K562 (cell line): Measurements from ENCODE around the gene MAST3. TPM values are rescaled to one million over a fixed set of nuclear protein-coding genes. Genes with fewer than 3 reads are reported as not detected.
A peak's percentile ranks its signal among the peaks of the same experiment; 100 is the strongest.

Experiments used
- ATF1 ChIP-seq, 2 experiments: fragments of 450-650 bp in 1 of 2; IDR thresholded peaks; 2 replicates each; pipeline ENCODE4 v1.6.1; 2016; ENCODE audit warnings: missing compliant biosample characterization in 1 of 2, missing genetic modification characterization in 1 of 2
- CBX2 ChIP-seq: fragments of 200-600 bp; sonication (generic); IDR thresholded peaks from one replicate; pipeline ENCODE4 v1.6.1; 2012; ENCODE audit warnings: mild to moderate bottlenecking, low read length, inconsistent platforms; ENCODE audit not compliant: insufficient read depth, poor library complexity, severe bottlenecking
- CEBPB ChIP-seq: fragments of 450-650 bp; IDR thresholded peaks from 2 replicates; pipeline ENCODE4 v1.6.1; 2016; ENCODE audit warnings: missing genetic modification characterization, missing compliant biosample characterization
- CREM ChIP-seq: IDR thresholded peaks from 2 replicates; pipeline ENCODE4 v1.6.1; 2014; ENCODE audit warnings: antibody characterized with exemption, low read depth
- CSDE1 ChIP-seq, 2 experiments: fragments of 450-650 bp; IDR thresholded peaks; 2 replicates each; pipeline ENCODE4 v1.6.1; 2016; ENCODE audit warnings: mild to moderate bottlenecking in 1 of 2
- ERF ChIP-seq: fragments of 450-650 bp; formaldehyde crosslinking; IDR thresholded peaks from 2 replicates; pipeline ENCODE4 v1.4.0; 2020; ENCODE audit warnings: mild to moderate bottlenecking, mixed read lengths
- HDAC3 ChIP-seq: fragments of 450-650 bp; IDR thresholded peaks from 2 replicates; pipeline ENCODE4 v1.6.1; 2018; ENCODE audit warnings: borderline replicate concordance, mild to moderate bottlenecking, moderate library complexity; ENCODE audit not compliant: partially characterized antibody
- MIER1 ChIP-seq: fragments of 450-650 bp; IDR thresholded peaks from 2 replicates; pipeline ENCODE4 v1.6.1; 2016; ENCODE audit warnings: antibody characterized with exemption, mild to moderate bottlenecking, low read depth
- MTA1 ChIP-seq: fragments of 450-650 bp; IDR thresholded peaks from 2 replicates; pipeline ENCODE4 v1.6.1; 2017; ENCODE audit warnings: borderline replicate concordance
- MYC ChIP-seq, 2 experiments: fragments of 250-450 bp in 1 of 2; sonication (Bioruptor Pico) in 1 of 2; IDR thresholded peaks; 2 replicates each; pipeline versions ENCODE4 v1.5.1 to v1.6.1; 2012 to 2021; ENCODE audit warnings: low read depth in 2 of 2, borderline replicate concordance in 1 of 2, improper control_type of control experiment in 1 of 2, low read length in 1 of 2, mild to moderate bottlenecking in 1 of 2, moderate library complexity in 1 of 2
- NFYB ChIP-seq: IDR thresholded peaks from 2 replicates; pipeline ENCODE4 v1.6.1; 2011; ENCODE audit warnings: mild to moderate bottlenecking, moderate library complexity; ENCODE audit not compliant: insufficient read length; ENCODE audit errors: extremely low read depth
- RCOR1 ChIP-seq, 2 experiments: IDR thresholded peaks; 2 replicates each; pipeline ENCODE4 v1.6.1; 2012; ENCODE audit warnings: low read depth in 2 of 2, low read length in 2 of 2, borderline replicate concordance in 1 of 2, improper control_type of control experiment in 1 of 2
- SMAD1 ChIP-seq: fragments of 150-350 bp; IDR thresholded peaks from 2 replicates; pipeline ENCODE4 v1.6.1; 2014; ENCODE audit warnings: low read length, low read depth; ENCODE audit not compliant: partially characterized antibody
- TBP ChIP-seq: optimal IDR thresholded peaks from 2 replicates; pipeline ENCODE3; 2011; ENCODE audit warnings: low read depth, low read length, improper control_type of control experiment
- TSC22D4 ChIP-seq: fragments of 450-650 bp; IDR thresholded peaks from 2 replicates; pipeline ENCODE4 v1.6.1; 2016; ENCODE audit warnings: missing genetic modification characterization, missing biosample characterization, control low read depth
- ZBTB7A ChIP-seq: IDR thresholded peaks from 2 replicates; pipeline ENCODE4 v1.6.1; 2011; ENCODE audit warnings: low read depth, mild to moderate bottlenecking, low read length, moderate library complexity, borderline replicate concordance; ENCODE audit not compliant: control insufficient read depth
- ZNF175 ChIP-seq: fragments of 200-800 bp; sonication (Bioruptor generic); IDR thresholded peaks from 2 replicates; pipeline ENCODE4 v1.6.1; 2016; ENCODE audit warnings: low read depth, mild to moderate bottlenecking, missing genetic modification characterization, missing compliant biosample characterization
- ZNF436 ChIP-seq: fragments of 250-450, 450-650 bp; sonication (Bioruptor Pico); formaldehyde crosslinking; IDR thresholded peaks from 2 replicates; pipeline ENCODE4 v1.7.0; 2020; ENCODE audit warnings: mild to moderate bottlenecking
- ZNF830 ChIP-seq: fragments of 250-450 bp; sonication (Bioruptor Pico); IDR thresholded peaks from 2 replicates; pipeline ENCODE4 v1.5.0; 2021; ENCODE audit warnings: mild to moderate bottlenecking
- polyA plus RNA-seq, 8 experiments: library from polyadenylated mRNA; depleted of rRNA in 4 of 8; stranded (reverse) in 5 of 8; unstranded in 3 of 8; fragments of >200 nt; fragmentation: Nextera tagmentation in 2 of 8; fragmentation: Illumina TruSeq in 1 of 8; extraction: Ambion mirVana in 2 of 8; extraction: Trizol in 1 of 8; gene quantifications; 2 replicates each; pipeline versions ENCODE4 v1.2.1 to v1.2.3, GENCODE V29; 2011 to 2014; ENCODE audit warnings: inconsistent platforms in 1 of 8, missing spikeins in 1 of 8
- total RNA-seq, 7 experiments: library from RNA; depleted of rRNA in 6 of 7; stranded (reverse); fragments of >200 nt in 6 of 7; fragmentation: Illumina TruSeq in 2 of 7; extraction: Trizol in 2 of 7; gene quantifications; 2 replicates each; pipeline versions ENCODE4 v1.2.1 to v1.2.3, GENCODE V29; 2011 to 2021; ENCODE audit warnings: low replicate concordance in 1 of 7
- TF ChIP-seq, protein P1 (sequence below), 2 experiments: fragments of 450-650 bp; conservative IDR thresholded peaks; 2 replicates each; pipeline ENCODE4 v1.6.1; 2017; ENCODE audit warnings: mild to moderate bottlenecking in 2 of 2, moderate library complexity in 2 of 2
- TF ChIP-seq, protein P2 (sequence below): fragments of 150-350 bp; IDR thresholded peaks from 2 replicates; pipeline ENCODE4 v1.6.1; 2014; ENCODE audit warnings: low read depth, mild to moderate bottlenecking, low read length, borderline replicate concordance
- TF ChIP-seq, protein P3 (sequence below): sonication (generic); formaldehyde crosslinking; IDR thresholded peaks from 2 replicates; pipeline ENCODE4 v1.8.0; 2022; ENCODE audit warnings: missing genetic modification reagents, mild to moderate bottlenecking, moderate library complexity, borderline replicate concordance

The MAST3 gene
- total and polyA plus RNA-seq, 9 of the 15 experiments (the other 6 are each of a cell fraction or from before 2014, with no cell fraction given): 0.94 to 9.9 (median 2.4) TPM

DNA sequence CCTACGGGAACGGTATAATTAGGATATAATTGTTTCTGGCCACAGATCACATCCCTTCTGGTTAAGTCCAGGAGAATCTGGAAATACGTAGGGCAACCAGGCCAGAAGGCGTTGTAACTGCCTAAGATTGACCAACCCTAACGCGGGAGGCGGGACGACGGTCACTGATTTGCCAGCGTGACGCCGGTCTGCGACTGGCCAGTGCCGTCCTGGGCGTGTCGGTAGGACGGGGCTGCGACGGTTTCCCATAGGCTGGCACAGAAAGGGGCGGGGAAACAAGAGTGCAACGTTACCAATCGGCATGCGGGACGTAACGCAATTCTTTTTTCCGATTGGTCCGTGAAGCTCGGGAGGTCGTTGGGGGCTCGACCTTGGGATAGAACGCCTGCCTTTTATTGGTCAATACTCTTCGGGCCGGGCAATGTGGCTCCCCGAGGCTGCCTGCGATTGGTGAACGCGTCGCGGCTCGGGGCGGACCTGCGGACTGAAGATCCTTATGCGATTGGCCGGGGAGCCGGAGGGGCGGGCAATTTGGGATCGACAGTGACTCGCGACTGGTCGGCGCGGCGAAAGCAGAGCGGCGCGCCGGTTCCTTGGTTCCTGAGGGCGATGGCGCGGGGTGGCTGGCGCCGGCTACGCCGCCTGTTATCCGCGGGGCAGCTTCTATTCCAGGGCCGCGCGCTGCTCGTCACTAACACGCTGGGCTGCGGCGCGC, 95.3 kb downstream of the MAST3 start, which contains the start of gene MPV17L2 (continued):
- TF ChIP-seq ERF (peak; percentile 31; the same call in 1 of the 2 replicates), TBP (peak; percentile 63), ZBTB7A (no peak), RCOR1 (IDR thresholded peaks at IDR 0.05; ENCODE audit: borderline replicate concordance in 1 of 2, low read depth in 2 of 2, low read length in 2 of 2) (peak in 1 of 2 experiments; percentile 66; a peak in 2 of 4 replicates), SMAD1 (no peak), CEBPB (tag) (peak; percentile 79), CBX2 (no peak), CSDE1 (IDR thresholded peaks at IDR 0.05) (no peak), HDAC3 (no peak), ATF1 (CRISPR knock-in tag; IDR thresholded peaks at IDR 0.05) (peak; percentile 65), ATF1 (tag; IDR thresholded peaks at IDR 0.05) (peak; percentile 98), ZNF436 (CRISPR knock-in tag) (no peak), ZNF830 (CRISPR knock-in tag) (no peak), MYC (IDR thresholded peaks at IDR 0.05; ENCODE audit: low read depth, low read length) (peak; percentile 60), MYC (CRISPR knock-in tag; IDR thresholded peaks at IDR 0.05; ENCODE audit: borderline replicate concordance, low read depth) (no peak), CREM (peak; percentile 94), MTA1 (no peak), TSC22D4 (tag) (no peak), NFYB (peak; percentile 92), MIER1 (no peak), ZNF175 (CRISPR knock-in tag) (peak; percentile 97)
- TF ChIP-seq, protein P1, sequence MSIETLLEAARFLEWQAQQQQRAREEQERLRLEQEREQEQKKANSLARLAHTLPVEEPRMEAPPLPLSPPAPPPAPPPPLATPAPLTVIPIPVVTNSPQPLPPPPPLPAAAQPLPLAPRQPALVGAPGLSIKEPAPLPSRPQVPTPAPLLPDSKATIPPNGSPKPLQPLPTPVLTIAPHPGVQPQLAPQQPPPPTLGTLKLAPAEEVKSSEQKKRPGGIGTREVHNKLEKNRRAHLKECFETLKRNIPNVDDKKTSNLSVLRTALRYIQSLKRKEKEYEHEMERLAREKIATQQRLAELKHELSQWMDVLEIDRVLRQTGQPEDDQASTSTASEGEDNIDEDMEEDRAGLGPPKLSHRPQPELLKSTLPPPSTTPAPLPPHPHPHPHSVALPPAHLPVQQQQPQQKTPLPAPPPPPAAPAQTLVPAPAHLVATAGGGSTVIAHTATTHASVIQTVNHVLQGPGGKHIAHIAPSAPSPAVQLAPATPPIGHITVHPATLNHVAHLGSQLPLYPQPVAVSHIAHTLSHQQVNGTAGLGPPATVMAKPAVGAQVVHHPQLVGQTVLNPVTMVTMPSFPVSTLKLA (conservative IDR thresholded peaks at IDR 0.05): peak; percentile 63 to 85
- TF ChIP-seq, protein P2, sequence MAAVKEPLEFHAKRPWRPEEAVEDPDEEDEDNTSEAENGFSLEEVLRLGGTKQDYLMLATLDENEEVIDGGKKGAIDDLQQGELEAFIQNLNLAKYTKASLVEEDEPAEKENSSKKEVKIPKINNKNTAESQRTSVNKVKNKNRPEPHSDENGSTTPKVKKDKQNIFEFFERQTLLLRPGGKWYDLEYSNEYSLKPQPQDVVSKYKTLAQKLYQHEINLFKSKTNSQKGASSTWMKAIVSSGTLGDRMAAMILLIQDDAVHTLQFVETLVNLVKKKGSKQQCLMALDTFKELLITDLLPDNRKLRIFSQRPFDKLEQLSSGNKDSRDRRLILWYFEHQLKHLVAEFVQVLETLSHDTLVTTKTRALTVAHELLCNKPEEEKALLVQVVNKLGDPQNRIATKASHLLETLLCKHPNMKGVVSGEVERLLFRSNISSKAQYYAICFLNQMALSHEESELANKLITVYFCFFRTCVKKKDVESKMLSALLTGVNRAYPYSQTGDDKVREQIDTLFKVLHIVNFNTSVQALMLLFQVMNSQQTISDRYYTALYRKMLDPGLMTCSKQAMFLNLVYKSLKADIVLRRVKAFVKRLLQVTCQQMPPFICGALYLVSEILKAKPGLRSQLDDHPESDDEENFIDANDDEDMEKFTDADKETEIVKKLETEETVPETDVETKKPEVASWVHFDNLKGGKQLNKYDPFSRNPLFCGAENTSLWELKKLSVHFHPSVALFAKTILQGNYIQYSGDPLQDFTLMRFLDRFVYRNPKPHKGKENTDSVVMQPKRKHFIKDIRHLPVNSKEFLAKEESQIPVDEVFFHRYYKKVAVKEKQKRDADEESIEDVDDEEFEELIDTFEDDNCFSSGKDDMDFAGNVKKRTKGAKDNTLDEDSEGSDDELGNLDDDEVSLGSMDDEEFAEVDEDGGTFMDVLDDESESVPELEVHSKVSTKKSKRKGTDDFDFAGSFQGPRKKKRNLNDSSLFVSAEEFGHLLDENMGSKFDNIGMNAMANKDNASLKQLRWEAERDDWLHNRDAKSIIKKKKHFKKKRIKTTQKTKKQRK: peak; percentile 95
- TF ChIP-seq, protein P3, sequence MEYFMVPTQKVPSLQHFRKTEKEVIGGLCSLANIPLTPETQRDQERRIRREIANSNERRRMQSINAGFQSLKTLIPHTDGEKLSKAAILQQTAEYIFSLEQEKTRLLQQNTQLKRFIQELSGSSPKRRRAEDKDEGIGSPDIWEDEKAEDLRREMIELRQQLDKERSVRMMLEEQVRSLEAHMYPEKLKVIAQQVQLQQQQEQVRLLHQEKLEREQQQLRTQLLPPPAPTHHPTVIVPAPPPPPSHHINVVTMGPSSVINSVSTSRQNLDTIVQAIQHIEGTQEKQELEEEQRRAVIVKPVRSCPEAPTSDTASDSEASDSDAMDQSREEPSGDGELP (CRISPR knock-in tag): peak; percentile 39; the same call in 1 of the 2 replicates
